ENCODE measurements around the gene RGS6. TPM values are rescaled to one million over a fixed set of nuclear protein-coding genes. Genes with fewer than 3 reads are reported as not detected.
"Not testable (repeated sequence)": the region's sequence is repeated elsewhere in the genome, so short reads cannot be mapped to it uniquely, and the experiment has no call there.

Gene RGS6
- total and polyA plus RNA-seq, 4 donors: 0.06 to 5.3 (median 0.17) TPM; not detected in 1

DNA sequence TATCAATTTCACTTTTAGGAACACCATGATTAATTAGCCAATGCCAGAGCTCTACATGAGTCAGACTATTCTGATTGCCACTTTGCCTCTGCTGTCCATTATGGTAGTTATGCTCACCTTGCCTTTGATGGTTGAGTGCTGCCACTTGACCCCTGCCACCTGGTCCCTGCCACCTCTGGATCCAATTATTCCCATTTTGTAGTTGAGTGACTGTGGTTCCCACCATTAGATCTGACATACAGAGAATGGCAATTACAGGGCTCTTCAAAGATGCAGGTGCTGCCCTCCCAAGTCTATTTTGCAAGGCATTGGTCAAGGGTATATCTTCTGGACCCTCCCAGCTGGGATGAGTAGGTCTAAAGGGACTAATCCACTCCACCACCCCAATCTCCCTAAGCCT is 8.3 kb downstream of the RGS6 start:
- H3K27me3 ChIP-seq (ENCODE audit: control insufficient read depth in 4 of 4, insufficient read depth in 4 of 4, low read length in 3 of 4); H3K9ac ChIP-seq (ENCODE audit: low read depth in 1 of 2, low read length in 2 of 2); H3K4me3 ChIP-seq (ENCODE audit: low read depth in 1 of 3, low read length in 3 of 3); H3K27ac ChIP-seq (ENCODE audit: low read depth in 1 of 2, low read length in 2 of 2); DNase-seq (ENCODE audit: low spot score); H3K36me3 ChIP-seq (ENCODE audit: control insufficient read depth in 4 of 4, insufficient read depth in 3 of 4, low read depth in 1 of 4, low read length in 3 of 4); H3K4me1 ChIP-seq (ENCODE audit: control insufficient read depth in 4 of 4, insufficient read depth in 4 of 4, low read length in 3 of 4): not testable (repeated sequence)
- H3K9me3 ChIP-seq (ENCODE audit: control insufficient read depth in 4 of 4, low read length in 3 of 4): peaks cover 2 to 13% (median 5%) of the 10 kb centered on the region in 4 donors

DNA sequence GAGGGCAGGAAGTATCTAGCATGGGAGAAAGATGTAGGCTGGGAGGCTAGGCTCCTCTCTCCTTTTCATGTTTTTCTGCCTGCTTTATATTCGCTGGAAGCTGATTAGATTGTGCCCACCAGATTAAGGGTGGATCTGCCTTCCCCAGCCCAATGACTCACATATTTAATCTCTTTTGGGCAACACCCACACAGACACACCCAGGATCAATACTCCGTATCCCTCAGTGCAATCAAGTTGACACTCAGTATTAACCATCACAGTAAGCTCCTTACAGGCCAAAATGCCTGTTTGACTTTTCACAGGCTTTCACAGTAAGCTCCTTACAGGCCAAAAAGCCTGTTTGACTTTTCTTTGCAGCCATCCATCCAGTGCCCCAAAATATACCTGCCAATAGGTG is 9.4 kb downstream of the RGS6 start:
- H3K27me3 ChIP-seq (ENCODE audit: control insufficient read depth in 4 of 4, insufficient read depth in 4 of 4, low read length in 3 of 4); H3K36me3 ChIP-seq (ENCODE audit: control insufficient read depth in 4 of 4, insufficient read depth in 3 of 4, low read depth in 1 of 4, low read length in 3 of 4); H3K4me3 ChIP-seq (ENCODE audit: low read depth in 1 of 3, low read length in 3 of 3); DNase-seq (ENCODE audit: low spot score); H3K27ac ChIP-seq (ENCODE audit: low read depth in 1 of 2, low read length in 2 of 2); H3K4me1 ChIP-seq (ENCODE audit: control insufficient read depth in 4 of 4, insufficient read depth in 4 of 4, low read length in 3 of 4); H3K9ac ChIP-seq (ENCODE audit: low read depth in 1 of 2, low read length in 2 of 2): not testable (repeated sequence)
- H3K9me3 ChIP-seq (ENCODE audit: control insufficient read depth in 4 of 4, low read length in 3 of 4): peaks cover 2 to 13% (median 5%) of the 10 kb centered on the region in 4 donors
- WGBS: 76% methylated on average over 2 of the region's 2 CpGs

DNA sequence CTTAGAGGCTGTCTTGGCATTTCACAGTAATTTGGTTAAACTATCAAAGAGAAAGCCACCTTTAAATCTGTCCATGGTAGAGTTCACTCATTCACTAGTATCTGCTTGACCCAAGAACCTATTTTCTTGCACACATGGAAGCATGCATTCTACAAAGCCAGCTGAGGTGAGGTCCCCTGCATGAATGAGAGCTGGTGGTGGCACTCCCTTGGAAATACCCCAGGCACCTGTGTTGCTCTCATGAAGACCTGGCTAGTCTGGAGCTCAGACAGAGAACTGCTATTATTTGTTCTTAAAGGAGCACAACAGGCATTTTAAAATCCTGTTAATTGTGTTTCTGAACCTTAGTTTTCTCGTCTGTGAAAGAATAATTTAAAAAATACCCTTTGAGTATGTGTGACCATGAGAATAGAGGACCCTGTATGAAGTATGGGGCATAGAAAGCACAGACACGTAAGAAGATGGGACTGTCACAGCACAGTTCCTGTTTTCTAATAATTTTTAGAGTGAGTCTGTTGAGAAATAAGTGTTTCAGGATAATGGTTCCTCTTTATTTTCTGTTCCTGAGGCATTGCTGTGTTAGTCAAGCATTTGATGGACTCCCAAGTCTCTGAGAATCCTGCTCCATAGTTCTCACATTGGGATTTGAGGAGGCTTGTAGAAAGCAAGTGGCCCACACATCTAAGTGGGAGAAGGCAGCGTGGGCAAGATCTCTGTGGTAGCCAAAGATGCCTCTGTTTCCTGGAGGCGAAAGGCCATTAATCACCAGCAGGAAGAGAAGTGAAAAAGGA is 10.9 kb downstream of the RGS6 start:
- 54% methylated on average over 4 of the region's 4 CpGs for WGBS
- no peak for DNase-seq (ENCODE audit: low spot score)

DNA sequence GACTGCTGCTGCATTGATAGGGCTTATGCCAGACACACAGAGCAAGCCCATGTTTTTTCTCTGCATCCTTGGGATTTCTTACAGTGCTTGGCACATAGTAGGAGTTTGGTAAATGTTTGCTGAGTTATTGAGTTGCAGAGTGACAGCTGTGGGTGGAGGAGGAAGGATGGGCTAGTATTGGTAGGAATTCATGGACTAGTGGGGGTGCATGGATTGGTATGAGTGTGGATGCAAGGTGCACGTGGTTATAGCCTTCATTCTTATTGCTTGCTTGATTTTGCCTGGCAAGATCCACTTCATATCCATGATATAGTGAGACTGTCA is 11.4 kb downstream of the RGS6 start:
- TF ChIP-seq, protein P1, sequence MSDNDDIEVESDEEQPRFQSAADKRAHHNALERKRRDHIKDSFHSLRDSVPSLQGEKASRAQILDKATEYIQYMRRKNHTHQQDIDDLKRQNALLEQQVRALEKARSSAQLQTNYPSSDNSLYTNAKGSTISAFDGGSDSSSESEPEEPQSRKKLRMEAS (IDR thresholded peaks at IDR 0.05): no peak
- TF ChIP-seq, protein P2, sequence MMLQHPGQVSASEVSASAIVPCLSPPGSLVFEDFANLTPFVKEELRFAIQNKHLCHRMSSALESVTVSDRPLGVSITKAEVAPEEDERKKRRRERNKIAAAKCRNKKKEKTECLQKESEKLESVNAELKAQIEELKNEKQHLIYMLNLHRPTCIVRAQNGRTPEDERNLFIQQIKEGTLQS (IDR thresholded peaks at IDR 0.05): no peak
- TF ChIP-seq GABPA (IDR thresholded peaks at IDR 0.05 in 1 of 2, conservative IDR thresholded peaks at IDR 0.05 in 1 of 2) (no peak), HNF4G (IDR thresholded peaks at IDR 0.05) (no peak), FOXA1 (IDR thresholded peaks at IDR 0.05) (no peak), EGR1 (IDR thresholded peaks at IDR 0.05; ENCODE audit: low read depth in 2 of 2) (no peak)
- Histone ChIP-seq H3K36me3 (ENCODE audit: control insufficient read depth in 4 of 4, insufficient read depth in 3 of 4, low read depth in 1 of 4, low read length in 3 of 4) (no peaks in the 10 kb centered on the region), H3K27me3 (ENCODE audit: control insufficient read depth in 4 of 4, insufficient read depth in 4 of 4, low read length in 3 of 4) (peaks cover 0 to 2% (median 0%) of the 10 kb centered on the region in 4 donors), H3K27ac (ENCODE audit: low read depth in 1 of 2, low read length in 2 of 2) (no peak overlapping the region), H3K4me3 (ENCODE audit: low read depth in 1 of 3, low read length in 3 of 3) (no peak overlapping the region), H3K9ac (ENCODE audit: low read depth in 1 of 2, low read length in 2 of 2) (no peak overlapping the region), H3K4me1 (ENCODE audit: control insufficient read depth in 4 of 4, insufficient read depth in 4 of 4, low read length in 3 of 4) (no peaks in the 10 kb centered on the region), H3K9me3 (ENCODE audit: control insufficient read depth in 4 of 4, low read length in 3 of 4) (peaks cover 4 to 13% (median 6%) of the 10 kb centered on the region in 4 donors)
- DNase-seq (ENCODE audit: low spot score): no peak
- WGBS: 44% methylated on average over 1 of the region's 1 CpG

More for the DNA sequence above, 10.9 kb downstream of the RGS6 start:
- peaks cover 4 to 13% (median 6%) of the 10 kb centered on the region in 4 donors for H3K9me3 ChIP-seq (ENCODE audit: control insufficient read depth in 4 of 4, low read length in 3 of 4)
- no peak overlapping the region for H3K9ac ChIP-seq (ENCODE audit: low read depth in 1 of 2, low read length in 2 of 2)
- no peak overlapping the region for H3K27ac ChIP-seq (ENCODE audit: low read depth in 1 of 2, low read length in 2 of 2)
- no peak overlapping the region for H3K4me3 ChIP-seq (ENCODE audit: low read depth in 1 of 3, low read length in 3 of 3)
- TF ChIP-seq, protein P3, sequence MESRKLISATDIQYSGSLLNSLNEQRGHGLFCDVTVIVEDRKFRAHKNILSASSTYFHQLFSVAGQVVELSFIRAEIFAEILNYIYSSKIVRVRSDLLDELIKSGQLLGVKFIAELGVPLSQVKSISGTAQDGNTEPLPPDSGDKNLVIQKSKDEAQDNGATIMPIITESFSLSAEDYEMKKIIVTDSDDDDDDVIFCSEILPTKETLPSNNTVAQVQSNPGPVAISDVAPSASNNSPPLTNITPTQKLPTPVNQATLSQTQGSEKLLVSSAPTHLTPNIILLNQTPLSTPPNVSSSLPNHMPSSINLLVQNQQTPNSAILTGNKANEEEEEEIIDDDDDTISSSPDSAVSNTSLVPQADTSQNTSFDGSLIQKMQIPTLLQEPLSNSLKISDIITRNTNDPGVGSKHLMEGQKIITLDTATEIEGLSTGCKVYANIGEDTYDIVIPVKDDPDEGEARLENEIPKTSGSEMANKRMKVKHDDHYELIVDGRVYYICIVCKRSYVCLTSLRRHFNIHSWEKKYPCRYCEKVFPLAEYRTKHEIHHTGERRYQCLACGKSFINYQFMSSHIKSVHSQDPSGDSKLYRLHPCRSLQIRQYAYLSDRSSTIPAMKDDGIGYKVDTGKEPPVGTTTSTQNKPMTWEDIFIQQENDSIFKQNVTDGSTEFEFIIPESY (IDR thresholded peaks at IDR 0.05): no peak
- TF ChIP-seq RXRA (IDR thresholded peaks at IDR 0.05): no peak
- no peak for TF ChIP-seq YY1 (IDR thresholded peaks at IDR 0.05)
- no peak for TF ChIP-seq GABPA (IDR thresholded peaks at IDR 0.05 in 1 of 2, conservative IDR thresholded peaks at IDR 0.05 in 1 of 2)
- peaks cover 0 to 2% (median 0%) of the 10 kb centered on the region in 4 donors for H3K27me3 ChIP-seq (ENCODE audit: control insufficient read depth in 4 of 4, insufficient read depth in 4 of 4, low read length in 3 of 4)
- H3K4me1 ChIP-seq (ENCODE audit: control insufficient read depth in 4 of 4, insufficient read depth in 4 of 4, low read length in 3 of 4): no peaks in the 10 kb centered on the region
- no peaks in the 10 kb centered on the region for H3K36me3 ChIP-seq (ENCODE audit: control insufficient read depth in 4 of 4, insufficient read depth in 3 of 4, low read depth in 1 of 4, low read length in 3 of 4)
